Midbrain (tissue), 1 donor: ENCODE measurements around the gene ISG15.
"Not testable (repeated sequence)": the region's sequence is repeated elsewhere in the genome, so short reads cannot be mapped to it uniquely, and the experiment has no call there.

ENCODE experiments used
- DNase-seq: peaks from one replicate; lab custom pipeline; 2025; lab: John Stamatoyannopoulos, UW

The ISG15 gene

GRCh38 chr1:994546-994945 lies 18.8 kb upstream of the ISG15 start:
- DNase-seq = not testable (repeated sequence)

- no peak for DNase-seq
Observed at GRCh38 chr1:995665-996633, 17.3 kb upstream of the ISG15 start.

GRCh38 chr1:996851-997712 lies 16.2 kb upstream of the ISG15 start:
- DNase-seq = no peak

- no peak for DNase-seq
Observed at GRCh38 chr1:997713-997992, 15.6 kb upstream of the ISG15 start.

GRCh38 chr1:997993-998744 lies 15.1 kb upstream of the ISG15 start:
- DNase-seq = no peak

- no peak for DNase-seq
Observed at GRCh38 chr1:998745-998994, 14.6 kb upstream of the ISG15 start.

- no peak for DNase-seq
Observed at GRCh38 chr1:998995-999724, 14.1 kb upstream of the ISG15 start.

GRCh38 chr1:999725-1000356 lies 13.5 kb upstream of the ISG15 start, which contains the start of gene HES4:
Gene HES4 (minus strand): TSS chr1:1000097. CDS start chr1:999973, 124 bp downstream.
- DNase-seq = peak; percentile 48

GRCh38 chr1:1000357-1001056 lies 12.8 kb upstream of the ISG15 start:
- DNase-seq = no peak

GRCh38 chr1:1001057-1001783 lies 12.1 kb upstream of the ISG15 start:
- DNase-seq = no peak

- DNase-seq = no peak
Observed at GRCh38 chr1:1003618-1004419, 9.5 kb upstream of the ISG15 start.

GRCh38 chr1:1004420-1004779 lies 8.9 kb upstream of the ISG15 start:
- DNase-seq = no peak

GRCh38 chr1:1004780-1005697 lies 8.3 kb upstream of the ISG15 start:
- no peak for DNase-seq

GRCh38 chr1:1005774-1006304 lies 7.5 kb upstream of the ISG15 start:
- DNase-seq = no peak

GRCh38 chr1:1006305-1007159 lies 6.8 kb upstream of the ISG15 start:
- no peak for DNase-seq

GRCh38 chr1:1010131-1010530 lies 3.2 kb upstream of the ISG15 start:
- not testable (repeated sequence) for DNase-seq

GRCh38 chr1:1011396-1011949 lies 1.8 kb upstream of the ISG15 start:
- DNase-seq = no peak
